Fibroblast of lung (primary cell): ENCODE results near the gene RUNX2. TPM values are rescaled to one million over a fixed set of nuclear protein-coding genes. Genes with fewer than 3 reads are reported as not detected.

Experiments used
- DNase-seq, 2 donors: peaks; one replicate each; pipeline versions ENCODE4 v3.0.0 to v3.0.0-alpha.2; 2010; ENCODE audit warnings: low read depth in 2 of 2
- H2AFZ ChIP-seq: 2 replicates; pipeline ENCODE4 v1.5.1; 2012; ENCODE audit warnings: low read length, control low read depth, inconsistent platforms
- H3K27ac ChIP-seq: 2 replicates; pipeline ENCODE4 v1.5.1; 2011; ENCODE audit warnings: low read length, control low read depth; ENCODE audit not compliant: insufficient read depth
- H3K27me3 ChIP-seq: 2 replicates; pipeline ENCODE4 v1.5.1; 2011; ENCODE audit warnings: mild to moderate bottlenecking, low read length; ENCODE audit not compliant: control insufficient read depth, insufficient read depth
- H3K36me3 ChIP-seq: 2 replicates; pipeline ENCODE4 v1.5.1; 2011; ENCODE audit warnings: low read length; ENCODE audit not compliant: control insufficient read depth, insufficient read depth
- H3K4me1 ChIP-seq: 2 replicates; pipeline ENCODE4 v1.5.1; 2011; ENCODE audit warnings: low read length; ENCODE audit not compliant: control insufficient read depth, insufficient read depth; ENCODE audit errors: extremely low read depth
- H3K4me2 ChIP-seq: 2 replicates; pipeline ENCODE4 v1.5.1; 2011; ENCODE audit warnings: low read length, control low read depth; ENCODE audit not compliant: insufficient read depth; ENCODE audit errors: extremely low read depth
- H3K4me3 ChIP-seq, 4 experiments: fragments of 200-600 bp in 1 of 4; sonication (generic) in 1 of 4; replicated peaks in 1 of 4; 2 replicates each; pipeline ENCODE4 v1.5.1; 2011 to 2016; ENCODE audit warnings: low read length in 4 of 4, low read depth in 3 of 4, mild to moderate bottlenecking in 3 of 4, control low read depth in 2 of 4, inconsistent platforms in 1 of 4, mixed read lengths in 1 of 4; ENCODE audit not compliant: insufficient read depth in 1 of 4; ENCODE audit errors: control extremely low read depth in 1 of 4
- H3K79me2 ChIP-seq: 2 replicates; pipeline ENCODE4 v1.5.1; 2012; ENCODE audit warnings: mild to moderate bottlenecking, low read length, inconsistent platforms; ENCODE audit not compliant: control insufficient read depth, insufficient read depth
- H3K9ac ChIP-seq: 2 replicates; pipeline ENCODE4 v1.5.1; 2011; ENCODE audit warnings: mild to moderate bottlenecking, low read length, control low read depth; ENCODE audit not compliant: insufficient read depth
- H3K9me3 ChIP-seq: 2 replicates; pipeline ENCODE4 v1.5.1; 2012; ENCODE audit warnings: low read depth, low read length; ENCODE audit not compliant: control insufficient read depth, insufficient read depth
- H4K20me1 ChIP-seq: 2 replicates; pipeline ENCODE4 v1.5.1; 2011; ENCODE audit warnings: low read length; ENCODE audit not compliant: control insufficient read depth, insufficient read depth; ENCODE audit errors: extremely low read depth
- EZH2 ChIP-seq: IDR thresholded peaks from 2 replicates; pipeline ENCODE4 v1.5.1; 2012; ENCODE audit warnings: low read length, control low read depth, mild to moderate bottlenecking; ENCODE audit errors: missing control alignments
- polyA plus RNA-seq, 2 donors: library from polyadenylated mRNA; depleted of rRNA in 1 of 2; stranded (reverse) in 1 of 2; unstranded in 1 of 2; fragments of >200 nt; gene quantifications; 2 replicates each; pipeline ENCODE4 v1.2.1, GENCODE V29; 2011 to 2012; ENCODE audit warnings: missing spikeins in 1 of 2
- total RNA-seq: library from RNA; depleted of rRNA; stranded (reverse); fragments of >200 nt; gene quantifications from 2 replicates; pipeline ENCODE4 v1.2.1, GENCODE V29; 2014
- TF ChIP-seq, protein P1 (sequence below), 2 donors: IDR thresholded peaks in 1 of 2; conservative IDR thresholded peaks in 1 of 2; 1 replicate in 1 of 2; 2 replicates in 1 of 2; pipeline ENCODE4 v1.5.1; 2011 to 2012; ENCODE audit warnings: low read length in 2 of 2, control low read depth in 1 of 2, inconsistent platforms in 1 of 2, low read depth in 1 of 2, mild to moderate bottlenecking in 1 of 2

Gene RUNX2
- total and polyA plus RNA-seq, 2 donors (not counting 1 experiment from before 2014, with no cell fraction given): 2.5 to 4.5 TPM

DNA sequence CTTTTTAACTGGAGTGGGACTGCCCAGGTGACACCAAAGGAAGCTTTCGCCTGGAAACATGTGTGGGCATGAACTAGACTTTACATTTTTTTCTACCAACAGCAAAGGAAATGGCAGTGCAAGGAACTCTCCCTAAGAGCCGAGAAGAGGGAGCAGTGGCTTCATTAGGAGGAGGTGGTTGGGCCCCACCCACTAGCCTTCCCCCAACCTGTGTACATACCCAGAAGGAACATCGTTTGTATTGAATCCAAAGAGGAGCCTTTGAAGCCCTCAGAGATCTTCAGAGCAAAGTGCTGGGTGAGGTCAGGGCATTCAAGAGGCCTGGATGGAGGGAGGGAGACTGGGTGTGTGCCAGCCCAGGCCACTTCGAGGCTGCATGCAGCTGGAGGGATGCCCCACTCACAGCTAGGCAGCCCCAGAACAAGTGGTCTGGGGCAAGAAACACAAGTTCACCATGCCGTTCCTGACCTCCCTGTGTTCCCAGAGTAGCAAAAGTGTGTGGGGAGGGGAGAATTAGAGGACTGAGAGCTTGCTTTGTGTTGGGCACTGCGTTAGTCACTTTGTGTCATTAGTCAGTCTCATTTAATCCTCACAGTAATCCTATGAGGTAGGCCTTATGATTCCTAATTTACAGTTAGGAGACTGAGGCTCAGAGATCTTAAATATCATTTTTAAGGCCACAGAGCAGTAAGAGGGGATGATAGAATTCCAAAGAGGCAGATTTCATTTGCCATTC lies 241.2 kb downstream of the RUNX2 start:
- Histone ChIP-seq H3K9me3 (no peaks in the 10 kb centered on the region), H4K20me1 (no peaks in the 10 kb centered on the region), H3K4me1 (no peaks in the 10 kb centered on the region), H3K4me2 (no peak overlapping the region), H3K36me3 (no peaks in the 10 kb centered on the region), H3K27me3 (no peaks in the 10 kb centered on the region), H2AFZ (no peak overlapping the region), H3K27ac (no peak overlapping the region), H3K4me3 (no peak overlapping the region), H3K9ac (no peak overlapping the region), H3K79me2 (no peaks in the 10 kb centered on the region)
- peak in 1 of 2 donors; percentile 20 for DNase-seq
- TF ChIP-seq EZH2: no peak
- TF ChIP-seq, protein P1, sequence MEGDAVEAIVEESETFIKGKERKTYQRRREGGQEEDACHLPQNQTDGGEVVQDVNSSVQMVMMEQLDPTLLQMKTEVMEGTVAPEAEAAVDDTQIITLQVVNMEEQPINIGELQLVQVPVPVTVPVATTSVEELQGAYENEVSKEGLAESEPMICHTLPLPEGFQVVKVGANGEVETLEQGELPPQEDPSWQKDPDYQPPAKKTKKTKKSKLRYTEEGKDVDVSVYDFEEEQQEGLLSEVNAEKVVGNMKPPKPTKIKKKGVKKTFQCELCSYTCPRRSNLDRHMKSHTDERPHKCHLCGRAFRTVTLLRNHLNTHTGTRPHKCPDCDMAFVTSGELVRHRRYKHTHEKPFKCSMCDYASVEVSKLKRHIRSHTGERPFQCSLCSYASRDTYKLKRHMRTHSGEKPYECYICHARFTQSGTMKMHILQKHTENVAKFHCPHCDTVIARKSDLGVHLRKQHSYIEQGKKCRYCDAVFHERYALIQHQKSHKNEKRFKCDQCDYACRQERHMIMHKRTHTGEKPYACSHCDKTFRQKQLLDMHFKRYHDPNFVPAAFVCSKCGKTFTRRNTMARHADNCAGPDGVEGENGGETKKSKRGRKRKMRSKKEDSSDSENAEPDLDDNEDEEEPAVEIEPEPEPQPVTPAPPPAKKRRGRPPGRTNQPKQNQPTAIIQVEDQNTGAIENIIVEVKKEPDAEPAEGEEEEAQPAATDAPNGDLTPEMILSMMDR (conservative IDR thresholded peaks at IDR 0.05 in 1 of 2, IDR thresholded peaks at IDR 0.05 in 1 of 2; ENCODE audit: low read depth in 1 of 2, low read length in 2 of 2): no peak

DNA sequence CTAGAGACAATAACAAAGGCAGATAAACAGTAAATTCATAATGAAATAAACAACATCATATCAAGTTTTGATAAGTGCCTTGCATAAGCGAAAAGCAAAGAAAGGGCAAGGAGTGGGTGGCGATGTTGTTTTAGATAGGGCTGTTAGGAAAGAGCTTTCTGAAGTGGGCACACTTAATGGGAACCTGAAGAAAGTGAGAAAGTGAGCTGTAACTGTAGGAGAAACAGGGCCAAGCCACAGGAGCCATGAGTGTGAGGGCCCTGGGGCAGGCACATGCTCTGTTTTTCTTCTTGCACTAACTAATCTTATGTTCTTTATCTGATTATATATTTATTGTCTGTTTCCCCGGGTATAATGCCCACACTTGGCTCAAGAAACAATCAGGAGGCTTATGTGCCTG lies 243.0 kb downstream of the RUNX2 start:
- no peak for DNase-seq
- H3K4me3 ChIP-seq: no peak overlapping the region
- H3K27me3 ChIP-seq: no peaks in the 10 kb centered on the region
- TF ChIP-seq EZH2: no peak
- TF ChIP-seq, protein P1 (conservative IDR thresholded peaks at IDR 0.05 in 1 of 2, IDR thresholded peaks at IDR 0.05 in 1 of 2; ENCODE audit: low read depth in 1 of 2, low read length in 2 of 2): no peak
- no peaks in the 10 kb centered on the region for H3K9me3 ChIP-seq
- no peaks in the 10 kb centered on the region for H3K4me1 ChIP-seq
- H3K79me2 ChIP-seq: no peaks in the 10 kb centered on the region
- H3K4me2 ChIP-seq: no peak overlapping the region
- H3K9ac ChIP-seq: no peak overlapping the region
- H3K36me3 ChIP-seq: no peaks in the 10 kb centered on the region
- H3K27ac ChIP-seq: no peak overlapping the region
- H4K20me1 ChIP-seq: no peaks in the 10 kb centered on the region
- no peak overlapping the region for H2AFZ ChIP-seq

DNA sequence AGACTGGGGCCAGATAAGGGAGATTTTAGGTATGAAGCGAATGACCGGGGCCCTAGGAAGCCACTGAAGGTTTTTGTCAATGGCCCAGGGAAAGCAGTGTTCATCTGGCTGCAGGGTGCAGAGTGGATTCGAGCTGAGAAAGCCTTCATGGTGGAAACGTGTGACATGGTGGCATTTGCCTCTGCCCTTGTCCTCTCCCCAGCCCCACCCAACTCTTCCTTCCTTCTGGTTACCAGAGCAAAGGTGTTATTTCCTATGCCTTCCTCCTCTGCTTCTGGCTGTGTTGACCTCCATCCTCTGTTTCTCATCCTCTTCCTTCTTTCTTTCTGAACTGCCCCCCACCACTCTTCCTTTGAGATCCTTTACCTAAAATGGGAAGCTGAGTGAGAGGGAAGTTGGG lies 244.7 kb downstream of the RUNX2 start:
- Histone ChIP-seq H3K27ac (no peak overlapping the region), H4K20me1 (no peaks in the 10 kb centered on the region), H3K36me3 (no peaks in the 10 kb centered on the region), H3K4me2 (no peak overlapping the region), H3K27me3 (no peaks in the 10 kb centered on the region), H3K9me3 (no peaks in the 10 kb centered on the region), H3K79me2 (no peaks in the 10 kb centered on the region), H2AFZ (no peak overlapping the region), H3K4me1 (peaks cover 5% of the 10 kb centered on the region), H3K4me3 (no peak overlapping the region), H3K9ac (no peak overlapping the region)
- no peak for DNase-seq
- TF ChIP-seq, protein P1 (conservative IDR thresholded peaks at IDR 0.05 in 1 of 2, IDR thresholded peaks at IDR 0.05 in 1 of 2; ENCODE audit: low read depth in 1 of 2, low read length in 2 of 2): no peak
- no peak for TF ChIP-seq EZH2
